HG03108 (cell line): ENCODE results near the gene ZFYVE19.

ENCODE experiments used
- ATAC-seq: cut with Tn5 transposase; IDR thresholded peaks from one replicate; pipeline ENCODE4 v1.9.1; 2021; ENCODE audit warnings: moderate library complexity; ENCODE audit not compliant: unreplicated experiment

Gene ZFYVE19

GRCh38 chr15:40812721-40813425 lies 6.0 kb downstream of the ZFYVE19 start:
- ATAC-seq, result no peak

DNA sequence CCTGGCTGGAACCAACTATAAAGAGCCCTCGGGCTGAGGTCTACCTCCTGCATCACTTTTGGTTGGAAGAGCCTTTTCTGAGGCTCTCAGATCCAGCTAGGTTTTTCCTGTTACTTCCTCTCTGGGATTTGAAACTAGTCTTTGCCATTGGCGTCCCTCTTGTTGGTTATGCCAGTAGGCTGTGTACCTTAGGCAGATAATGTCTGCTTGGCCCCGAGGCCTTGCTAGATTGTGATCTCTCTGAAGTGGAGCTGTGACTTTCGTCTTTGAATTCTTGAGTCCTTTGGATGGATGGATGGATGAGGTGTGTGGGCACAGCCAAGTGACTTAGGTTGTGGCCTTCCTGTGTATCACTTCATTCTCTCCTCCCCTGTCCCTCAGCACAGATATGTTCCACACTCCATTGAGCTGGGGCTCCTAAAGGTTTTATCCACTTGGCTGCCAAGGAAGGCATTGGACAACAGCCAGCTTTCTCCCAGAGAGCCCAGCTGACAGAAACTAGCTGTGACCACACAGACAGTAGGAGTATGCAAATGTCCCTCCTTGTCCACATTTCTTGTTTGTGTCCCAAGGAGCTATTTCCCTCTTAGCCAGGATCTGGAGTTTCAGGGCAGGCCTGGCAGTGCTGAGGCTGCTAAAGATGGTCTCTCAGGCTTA lies 8.3 kb downstream of the ZFYVE19 start:
- ATAC-seq, result no peak

- no peak for ATAC-seq
These were observed 12.2 kb downstream of the ZFYVE19 start for GRCh38 chr15:40819048-40819447.

DNA sequence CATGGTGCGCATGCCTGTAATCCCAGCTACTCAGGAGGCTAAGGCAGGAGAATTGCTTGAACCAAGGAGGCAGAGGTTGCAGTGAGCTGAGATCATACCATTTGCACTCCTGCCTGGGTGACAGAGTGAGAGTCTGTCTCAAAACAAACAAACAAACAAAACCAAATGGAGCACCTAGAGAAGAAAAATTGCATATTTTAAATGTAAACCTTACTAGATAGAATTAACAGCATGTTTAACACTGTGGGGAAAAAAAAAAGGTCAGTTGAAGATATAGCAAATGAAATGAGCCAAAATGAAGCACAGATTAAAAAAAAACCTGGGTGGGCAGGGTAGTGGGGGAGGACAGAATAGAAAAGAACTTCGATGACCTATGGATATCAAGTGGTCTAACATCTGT lies 14.3 kb downstream of the ZFYVE19 start:
- ATAC-seq, result no peak

DNA sequence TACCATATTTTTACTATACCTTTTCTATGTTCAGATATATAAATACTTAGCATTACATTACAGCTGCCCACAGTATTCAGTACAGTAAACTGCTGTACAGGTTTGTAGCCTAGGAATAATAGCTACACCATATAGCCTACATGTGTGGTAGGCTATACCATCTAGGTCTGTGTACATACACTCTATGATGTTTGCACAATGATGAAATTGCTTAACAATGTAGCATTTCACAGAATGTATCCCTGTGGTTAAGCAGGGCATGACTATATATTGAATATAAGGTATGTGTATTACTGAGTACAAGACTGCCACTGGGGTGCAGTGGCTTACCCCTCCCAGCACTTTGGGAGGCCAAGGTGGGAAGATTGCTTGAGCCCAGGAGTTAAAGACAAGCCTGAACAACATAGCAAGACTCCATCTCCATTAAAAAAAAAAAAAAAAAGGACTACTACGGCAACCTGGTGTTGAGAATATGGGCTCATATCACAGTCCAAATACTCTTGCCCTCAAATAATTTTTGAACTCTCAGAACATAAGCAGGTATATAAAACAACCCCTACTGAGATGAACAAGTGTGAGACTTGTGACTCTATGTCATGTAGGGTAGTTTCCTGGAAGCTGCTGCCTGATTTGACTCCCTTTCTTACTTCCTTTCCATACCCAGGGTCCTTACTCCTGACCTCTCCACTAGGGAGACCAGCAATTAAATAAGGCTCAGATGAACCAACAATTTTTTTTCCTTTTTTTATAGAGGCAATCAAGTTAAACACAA lies 16.9 kb downstream of the ZFYVE19 start:
- no peak for ATAC-seq

DNA sequence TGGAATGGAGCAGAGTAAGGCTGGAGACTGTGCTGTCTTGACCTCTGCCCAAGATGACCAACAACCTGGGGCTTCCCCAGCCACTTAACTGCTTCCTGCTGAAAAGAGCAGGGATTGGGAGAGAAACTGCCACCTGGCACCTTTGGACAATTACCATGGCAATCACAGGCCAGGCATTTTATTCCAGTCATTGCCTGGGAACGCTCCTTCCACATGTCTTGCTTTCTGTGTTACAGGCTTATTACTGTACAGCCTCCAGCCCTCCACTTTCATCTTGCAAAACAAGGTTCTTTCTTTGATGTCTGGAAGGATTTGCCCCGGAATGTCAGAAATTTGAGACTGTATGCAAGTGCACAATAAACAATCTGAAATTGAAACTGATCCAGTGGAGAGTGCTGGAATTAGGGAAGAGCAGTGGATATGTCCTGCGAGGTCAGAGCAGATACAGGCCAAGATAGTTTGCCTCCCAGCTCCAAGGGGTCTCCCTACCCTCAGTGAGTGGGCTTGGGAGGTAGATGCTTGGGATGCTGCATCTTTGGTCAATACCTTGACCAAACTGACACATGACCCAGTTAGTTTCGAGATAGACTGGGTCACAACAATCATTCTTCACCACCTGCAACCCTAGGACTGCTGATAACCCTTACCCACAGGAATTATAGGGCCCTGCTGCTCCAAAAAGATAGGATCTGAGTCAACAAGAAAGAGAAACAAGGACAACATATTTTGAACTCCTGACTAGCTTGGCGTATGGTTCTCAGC lies 19.0 kb downstream of the ZFYVE19 start:
- ATAC-seq, result no peak

DNA sequence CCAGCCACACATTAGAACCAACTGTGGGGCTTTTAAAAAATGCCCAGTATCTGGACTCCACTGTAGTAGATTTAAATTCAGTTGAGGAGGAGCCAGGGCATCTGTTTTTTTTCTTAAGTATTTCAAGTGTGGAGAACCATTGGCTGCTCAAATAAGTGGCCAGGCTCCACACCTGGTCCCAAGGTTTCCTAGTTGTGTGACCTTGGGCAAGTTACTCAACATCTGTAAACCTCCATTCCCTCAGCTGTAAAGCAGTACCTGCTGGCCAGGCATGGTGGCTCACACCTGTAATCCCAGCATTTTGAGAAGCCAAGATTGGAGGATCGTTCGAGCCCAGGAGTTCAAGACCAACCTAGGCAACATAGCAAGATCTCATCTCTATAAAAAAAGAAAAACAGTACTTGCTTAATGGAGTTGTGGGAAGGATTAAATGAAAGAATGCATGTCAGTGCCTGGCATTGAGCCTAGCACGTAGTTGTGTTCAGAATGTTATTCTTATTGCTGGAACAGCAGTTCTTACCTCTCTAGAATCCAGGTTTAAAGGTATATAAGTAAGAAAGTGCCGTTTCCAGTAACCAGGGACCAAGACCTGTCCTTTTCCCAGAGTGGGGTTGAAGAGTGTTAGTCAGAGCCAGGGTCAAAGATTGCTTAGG lies 19.7 kb downstream of the ZFYVE19 start:
- no peak for ATAC-seq

DNA sequence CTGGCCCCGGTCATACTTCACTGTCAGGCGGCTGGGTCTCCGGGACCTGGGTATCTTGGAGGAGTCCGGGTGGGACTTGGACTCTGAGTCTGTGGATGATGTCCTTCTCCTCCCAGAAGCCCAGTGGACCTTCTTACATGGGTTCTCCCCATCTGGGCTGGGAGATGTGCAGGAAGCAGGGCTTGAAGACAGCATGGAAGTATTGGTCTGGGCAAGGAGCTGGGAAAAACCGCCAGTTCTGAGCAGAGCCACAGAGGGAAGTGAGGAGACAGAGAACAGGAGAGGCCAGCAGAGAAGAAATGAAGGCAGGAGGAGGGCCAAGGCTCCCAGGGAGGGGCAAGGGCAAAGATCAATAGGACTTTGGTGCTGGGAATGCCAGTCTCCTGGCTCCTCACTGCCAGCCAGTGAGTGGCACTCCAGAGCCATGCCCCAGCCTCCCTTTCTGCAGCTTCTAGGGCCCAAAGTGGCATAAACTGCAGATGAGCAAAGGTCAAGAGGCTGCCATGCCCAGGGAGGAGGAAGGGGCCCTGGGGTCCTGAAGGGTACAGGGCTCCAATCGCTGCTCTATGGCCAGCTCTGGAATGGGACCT lies 21.7 kb downstream of the ZFYVE19 start, which contains the start of gene PPP1R14D:
TSS of gene PPP1R14D (minus strand) at position 262 of the 590 bp plus-strand sequence. CDS start at position 195, 67 bp downstream.
- ATAC-seq, result no peak

DNA sequence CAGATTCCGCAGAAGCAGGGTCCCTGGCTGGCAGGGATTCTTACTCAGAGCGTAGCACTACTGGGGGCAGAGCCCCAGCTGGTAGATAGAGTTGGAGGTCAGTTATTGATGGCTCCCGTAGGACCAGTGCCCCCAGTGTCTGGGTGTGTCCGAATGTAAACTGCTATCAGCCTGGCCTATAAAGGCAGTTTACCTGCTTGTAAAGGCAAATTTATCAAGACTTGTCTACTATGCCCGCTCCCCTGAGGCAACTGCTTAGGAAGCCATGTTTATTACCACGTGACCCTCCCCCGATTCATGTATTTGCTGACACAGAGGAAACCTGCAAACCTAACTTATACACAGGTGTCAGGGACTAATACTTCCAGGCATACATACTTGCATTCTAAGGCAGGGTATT lies 22.2 kb downstream of the ZFYVE19 start:
- ATAC-seq, result no peak

DNA sequence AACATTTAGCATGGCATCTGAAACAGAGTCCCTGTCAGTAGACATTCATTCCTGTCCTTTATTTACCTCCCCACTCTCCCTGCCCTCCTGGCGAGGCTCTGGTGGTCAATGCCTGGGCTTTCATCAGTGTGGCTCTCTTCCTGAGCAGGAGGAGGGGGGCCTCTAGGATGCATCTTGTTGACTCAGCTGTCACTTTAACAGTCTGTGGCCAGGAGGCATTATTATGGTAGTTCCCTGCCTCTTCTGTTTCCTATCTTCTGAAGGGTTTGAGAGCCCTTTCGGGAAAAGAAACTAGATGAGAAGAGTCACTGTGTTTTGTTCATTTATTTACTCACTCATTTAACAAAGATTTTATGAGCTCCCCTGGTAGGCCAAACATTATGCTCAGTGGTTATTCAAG lies 24.0 kb downstream of the ZFYVE19 start:
- ATAC-seq, result no peak

GRCh38 chr15:40831861-40832260 lies 25.0 kb downstream of the ZFYVE19 start:
- ATAC-seq, result no peak

DNA sequence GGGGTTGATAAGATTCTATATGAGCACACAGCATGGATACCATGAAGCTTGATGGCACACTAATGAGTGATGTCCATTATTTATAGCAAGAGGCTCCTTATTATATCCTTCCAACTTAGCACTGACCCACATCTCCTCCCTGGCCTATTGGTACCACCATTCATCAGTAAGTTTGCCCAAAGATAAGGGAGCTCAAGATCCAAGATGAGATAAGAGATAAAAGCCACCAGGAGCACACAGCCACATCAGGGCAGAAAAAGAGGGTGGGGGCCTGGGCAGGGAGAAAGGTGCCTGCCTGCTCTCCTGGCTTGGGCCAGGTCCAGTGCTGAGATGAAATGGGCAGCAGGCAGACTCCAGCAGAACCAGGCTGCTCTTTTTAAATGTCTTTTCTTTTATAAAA lies 26.0 kb downstream of the ZFYVE19 start:
- ATAC-seq, result no peak

GRCh38 chr15:40836020-40836419 lies 29.1 kb downstream of the ZFYVE19 start:
- ATAC-seq, result no peak

GRCh38 chr15:40838756-40839155 lies 31.9 kb downstream of the ZFYVE19 start:
- ATAC-seq, result no peak

GRCh38 chr15:40841741-40842140 lies 34.9 kb downstream of the ZFYVE19 start:
- no peak for ATAC-seq

- no peak for ATAC-seq
These were observed 36.5 kb downstream of the ZFYVE19 start for GRCh38 chr15:40843261-40843884.

- ATAC-seq, result no peak
These were observed 37.2 kb downstream of the ZFYVE19 start, which contains the start of gene SPINT1 for GRCh38 chr15:40843885-40844695. Gene SPINT1, plus strand, starts transcription at chr15:40844048. Its CDS starts 507 bp downstream, at chr15:40844555.

- ATAC-seq, result no peak
These were observed 37.8 kb downstream of the ZFYVE19 start for GRCh38 chr15:40844696-40845030.

DNA sequence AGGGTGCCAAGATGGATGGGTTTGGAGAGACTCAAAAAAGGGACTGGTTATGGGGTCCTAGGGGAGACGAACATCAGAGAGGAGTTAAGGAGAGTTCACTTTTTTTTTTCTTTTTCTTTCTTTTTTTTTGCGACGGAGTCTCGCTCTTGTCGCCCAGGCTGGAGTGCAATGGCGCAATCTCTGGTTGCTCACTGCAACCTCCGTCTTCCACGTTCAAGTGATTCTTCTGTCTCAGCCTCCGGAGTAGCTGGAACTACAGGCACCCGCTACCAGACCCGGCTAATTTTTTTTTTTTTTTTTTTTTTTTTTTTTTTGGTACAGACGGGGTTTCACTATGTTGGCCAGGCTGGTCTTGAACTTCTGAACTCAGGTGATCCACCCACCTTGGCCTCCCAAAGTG lies 38.1 kb downstream of the ZFYVE19 start:
- no peak for ATAC-seq
